ENCODE measurements around the gene NOL9. TPM values are rescaled to one million over a fixed set of nuclear protein-coding genes. Genes with fewer than 3 reads are reported as not detected.

Gene NOL9
- total RNA-seq, 2 donors from 2014 or later = 15.4 to 15.6 TPM

- Histone ChIP-seq H3K4me1 (peaks cover 0 to 71% of the 10 kb centered on the region in 2 donors), H3K36me3 (peaks cover 16% of the 10 kb centered on the region), H3K9me3 (no peaks in the 10 kb centered on the region), H3K27ac (no peak overlapping the region), H3K27me3 (no peaks in the 10 kb centered on the region), H3K4me3 (no peak overlapping the region)
- TF ChIP-seq CTCF (IDR thresholded peaks at IDR 0.05) = peak in 1 of 2 donors; percentile 18
- DNase-seq (ENCODE audit: low spot score) = no peak
These were observed 30.1 kb upstream of the NOL9 start for GRCh38 chr1:6584126-6585080.

- DNase-seq (ENCODE audit: low spot score) = no peak
- Histone ChIP-seq H3K4me3 (no peak overlapping the region), H3K9me3 (no peaks in the 10 kb centered on the region), H3K27me3 (no peaks in the 10 kb centered on the region), H3K27ac (no peak overlapping the region), H3K36me3 (no peaks in the 10 kb centered on the region), H3K4me1 (peaks cover 0 to 60% of the 10 kb centered on the region in 2 donors)
- no peak for TF ChIP-seq CTCF (IDR thresholded peaks at IDR 0.05)
These were observed 28.1 kb upstream of the NOL9 start for GRCh38 chr1:6582370-6582769.

DNA sequence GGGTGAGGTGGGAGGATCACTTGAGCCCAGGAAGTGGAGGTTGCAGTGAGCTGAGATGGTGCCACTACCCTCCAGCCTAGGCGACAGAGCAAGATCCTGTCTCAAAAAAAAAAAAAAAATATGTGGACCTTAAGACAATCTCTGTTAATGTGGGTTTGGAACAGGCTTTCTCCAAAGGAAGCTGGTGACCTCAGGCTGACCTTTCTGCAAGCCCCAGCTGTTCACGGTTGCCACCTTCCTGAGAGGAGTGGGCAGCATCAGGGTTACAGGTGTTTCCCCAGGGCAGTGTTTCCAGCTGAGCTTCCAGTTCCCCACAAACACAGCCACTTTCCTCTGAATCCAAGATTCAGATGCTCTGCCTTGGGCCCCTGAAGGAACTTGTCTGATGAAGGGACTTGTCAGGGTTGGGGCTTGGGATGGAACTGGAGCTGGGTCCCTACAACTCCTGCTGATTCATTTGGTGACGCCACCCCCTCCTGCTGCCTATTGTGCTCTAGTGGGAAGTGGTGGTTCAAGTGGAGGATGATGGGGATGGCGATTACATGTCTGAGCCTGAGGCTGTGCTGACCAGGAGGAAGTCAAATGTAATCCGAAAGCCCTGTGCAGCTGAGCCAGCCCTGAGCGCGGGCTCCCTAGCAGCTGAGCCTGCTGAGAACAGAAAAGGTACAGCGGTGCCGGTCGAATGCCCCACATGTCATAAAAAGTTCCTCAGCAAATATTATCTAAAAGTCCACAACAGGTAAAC is 27.4 kb upstream of the NOL9 start:
- peaks cover 0 to 53% of the 10 kb centered on the region in 2 donors for H3K4me1 ChIP-seq
- H3K27ac ChIP-seq = peak overlapping the region in 1 of 2 donors; percentile 96
- H3K9me3 ChIP-seq = no peaks in the 10 kb centered on the region
- no peak for DNase-seq (ENCODE audit: low spot score)
- no peaks in the 10 kb centered on the region for H3K36me3 ChIP-seq
- H3K27me3 ChIP-seq = no peaks in the 10 kb centered on the region
- H3K4me3 ChIP-seq = no peak overlapping the region
- TF ChIP-seq CTCF (IDR thresholded peaks at IDR 0.05) = no peak

- no peaks in the 10 kb centered on the region for H3K36me3 ChIP-seq
- H3K9me3 ChIP-seq = no peaks in the 10 kb centered on the region
- TF ChIP-seq CTCF (IDR thresholded peaks at IDR 0.05) = peak in 1 of 2 donors; percentile 15
- H3K27ac ChIP-seq = peak overlapping the region; percentile 86 to 96
- no peak for DNase-seq (ENCODE audit: low spot score)
- peak overlapping the region; percentile 95 for H3K4me3 ChIP-seq
- peaks cover 0 to 44% of the 10 kb centered on the region in 2 donors for H3K4me1 ChIP-seq
- no peaks in the 10 kb centered on the region for H3K27me3 ChIP-seq
These were observed 26.5 kb upstream of the NOL9 start for GRCh38 chr1:6580593-6581409.

DNA sequence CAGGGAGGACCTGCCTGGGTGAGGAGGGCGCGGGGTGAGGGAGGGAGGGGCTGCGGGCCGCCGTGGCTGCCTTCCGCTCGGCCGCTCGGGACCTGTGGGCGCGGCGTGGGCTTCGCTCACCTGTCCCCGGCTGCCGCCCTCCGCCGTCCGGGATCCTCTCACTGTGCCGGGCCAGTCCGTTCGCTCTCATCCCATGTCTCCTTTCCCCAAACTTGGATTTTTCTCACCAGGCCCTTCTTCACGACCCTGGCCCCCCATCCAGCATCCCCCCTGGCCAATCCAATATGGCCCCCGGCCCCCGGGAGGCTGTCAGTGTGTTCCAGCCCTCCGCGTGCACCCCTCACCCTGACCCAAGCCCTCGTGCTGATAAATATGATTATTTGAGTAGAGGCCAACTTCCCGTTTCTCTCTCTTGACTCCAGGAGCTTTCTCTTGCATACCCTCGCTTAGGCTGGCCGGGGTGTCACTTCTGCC is 25.8 kb upstream of the NOL9 start:
- no peaks in the 10 kb centered on the region for H3K9me3 ChIP-seq
- no peak for TF ChIP-seq CTCF (IDR thresholded peaks at IDR 0.05)
- H3K4me3 ChIP-seq = peak overlapping the region; percentile 95
- no peaks in the 10 kb centered on the region for H3K27me3 ChIP-seq
- H3K27ac ChIP-seq = peak overlapping the region; percentile 86 to 96
- no peaks in the 10 kb centered on the region for H3K36me3 ChIP-seq
- peaks cover 0 to 39% of the 10 kb centered on the region in 2 donors for H3K4me1 ChIP-seq
- DNase-seq (ENCODE audit: low spot score) = no peak

Data from right atrium auricular region (tissue), 2 donors.